Mesendoderm (in vitro differentiated cells): ENCODE results near the gene JAG2.

Source experiments
- DNase-seq: peaks from one replicate; pipeline ENCODE4 v3.0.0; 2013
- H2AK5ac ChIP-seq: 2 replicates; pipeline ENCODE4 v1.6.1; 2013; ENCODE audit warnings: low read length, inconsistent platforms
- H2BK120ac ChIP-seq: 2 replicates; pipeline ENCODE4 v1.6.1; 2013; ENCODE audit warnings: low read depth, mild to moderate bottlenecking, low read length, moderate library complexity, mixed read lengths
- H2BK15ac ChIP-seq: replicated peaks from 2 replicates; pipeline ENCODE4 v1.6.1; 2013; ENCODE audit warnings: low read depth, mild to moderate bottlenecking, moderate library complexity
- H2BK5ac ChIP-seq: 2 replicates; pipeline ENCODE4 v1.6.1; 2013; ENCODE audit warnings: low read length, inconsistent platforms
- H3K18ac ChIP-seq: 2 replicates; pipeline ENCODE4 v1.6.1; 2013; ENCODE audit warnings: mild to moderate bottlenecking, low read length, mixed read lengths
- H3K23ac ChIP-seq: one replicate; pipeline ENCODE4 v1.6.1; 2013; ENCODE audit warnings: low read length
- H3K27ac ChIP-seq: 2 replicates; pipeline ENCODE4 v1.5.1; 2013; ENCODE audit warnings: low read depth, mild to moderate bottlenecking, inconsistent platforms, low read length, moderate library complexity
- H3K27me3 ChIP-seq: 2 replicates; pipeline ENCODE4 v1.6.1; 2013; ENCODE audit warnings: low read length, control low read depth, mild to moderate bottlenecking, inconsistent platforms; ENCODE audit not compliant: insufficient read depth, poor library complexity
- H3K36me3 ChIP-seq: 2 replicates; pipeline ENCODE4 v1.6.1; 2013; ENCODE audit warnings: low read length, inconsistent platforms; ENCODE audit not compliant: control insufficient read depth, insufficient read depth
- H3K4ac ChIP-seq: one replicate; pipeline ENCODE4 v1.6.1; 2013; ENCODE audit warnings: low read depth, mild to moderate bottlenecking, low read length, moderate library complexity
- H3K4me1 ChIP-seq: 2 replicates; pipeline ENCODE4 v1.6.1; 2013; ENCODE audit warnings: low read depth, low read length, inconsistent platforms; ENCODE audit not compliant: control insufficient read depth
- H3K4me2 ChIP-seq: 2 replicates; pipeline ENCODE4 v1.6.1; 2013; ENCODE audit warnings: low read length
- H3K4me3 ChIP-seq: 2 replicates; pipeline ENCODE4 v1.5.1; 2013; ENCODE audit warnings: mild to moderate bottlenecking, low read length
- H3K56ac ChIP-seq: one replicate; pipeline ENCODE4 v1.6.1; 2013; ENCODE audit warnings: low read length
- H3K79me1 ChIP-seq: 2 replicates; pipeline ENCODE4 v1.6.1; 2013; ENCODE audit warnings: low read length, inconsistent platforms
- H3K79me2 ChIP-seq: 2 replicates; pipeline ENCODE4 v1.6.1; 2013; ENCODE audit warnings: mild to moderate bottlenecking, low read length; ENCODE audit not compliant: control insufficient read depth, insufficient read depth
- H3K9ac ChIP-seq: 2 replicates; pipeline ENCODE4 v1.6.1; 2013; ENCODE audit warnings: low read length, inconsistent platforms
- H4K5ac ChIP-seq: one replicate; pipeline ENCODE4 v1.6.1; 2013; ENCODE audit warnings: low read length
- H4K8ac ChIP-seq: one replicate; pipeline ENCODE4 v1.6.1; 2013; ENCODE audit warnings: low read depth, mild to moderate bottlenecking, control low read depth, low read length, moderate library complexity
- WGBS: extraction: QIAGEN DNeasy Blood & Tissue Kit; methylation state at CpG from one replicate; pipeline ENCODE4 v1.1.7; 2013; ENCODE audit warnings: low lambda C conversion rate, missing lambda C conversion rate; ENCODE audit not compliant: insufficient coverage; ENCODE audit errors: extremely low coverage; 5-methylcytosine and 5-hydroxymethylcytosine counted together

Gene JAG2

GRCh38 chr14:105179191-105179590 lies 10.6 kb upstream of the JAG2 start:
- H3K4ac ChIP-seq = no peak overlapping the region
- H3K23ac ChIP-seq = no peak overlapping the region
- no peak overlapping the region for H4K8ac ChIP-seq
- H3K79me2 ChIP-seq = no peaks in the 10 kb centered on the region
- no peak overlapping the region for H3K4me3 ChIP-seq
- no peak overlapping the region for H3K56ac ChIP-seq
- H3K36me3 ChIP-seq = no peaks in the 10 kb centered on the region
- no CpG with 5 or more reads among the region's 13 CpGs for WGBS
- H3K79me1 ChIP-seq = no peaks in the 10 kb centered on the region
- no peaks in the 10 kb centered on the region for H3K27me3 ChIP-seq
- H3K9ac ChIP-seq = no peak overlapping the region
- no peak overlapping the region for H2BK120ac ChIP-seq
- no peak overlapping the region for H4K5ac ChIP-seq
- H2BK5ac ChIP-seq = no peak overlapping the region
- H3K27ac ChIP-seq = no peak overlapping the region
- H3K18ac ChIP-seq = no peak overlapping the region
- H3K4me1 ChIP-seq = no peaks in the 10 kb centered on the region
- no peak for DNase-seq
- no peak overlapping the region for H2BK15ac ChIP-seq
- no peak overlapping the region for H2AK5ac ChIP-seq
- H3K4me2 ChIP-seq = no peak overlapping the region

DNA sequence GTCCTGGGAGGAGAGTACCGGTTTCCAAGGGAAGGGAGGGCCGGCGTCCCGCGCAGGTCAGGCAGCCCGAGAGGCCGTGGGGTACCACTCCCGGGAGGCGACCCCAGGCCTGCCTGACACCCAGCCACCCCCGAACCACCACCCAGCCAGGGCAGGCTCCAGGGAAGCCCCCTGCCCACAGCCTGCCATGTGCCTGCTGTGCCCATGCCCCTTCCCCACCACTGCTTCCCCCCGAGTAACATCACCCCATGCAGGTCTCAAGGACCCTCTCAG lies 10.2 kb upstream of the JAG2 start:
- no peaks in the 10 kb centered on the region for H3K36me3 ChIP-seq
- WGBS = no CpG with 5 or more reads among the region's 11 CpGs
- H3K4ac ChIP-seq = no peak overlapping the region
- no peak for DNase-seq
- no peak overlapping the region for H4K8ac ChIP-seq
- no peak overlapping the region for H3K18ac ChIP-seq
- no peak overlapping the region for H3K4me2 ChIP-seq
- H3K27me3 ChIP-seq = no peaks in the 10 kb centered on the region
- no peak overlapping the region for H3K23ac ChIP-seq
- H3K79me1 ChIP-seq = no peaks in the 10 kb centered on the region
- H2BK15ac ChIP-seq = no peak overlapping the region
- no peak overlapping the region for H3K27ac ChIP-seq
- no peak overlapping the region for H3K9ac ChIP-seq
- H3K4me3 ChIP-seq = no peak overlapping the region
- H3K56ac ChIP-seq = no peak overlapping the region
- H4K5ac ChIP-seq = no peak overlapping the region
- H3K4me1 ChIP-seq = no peaks in the 10 kb centered on the region
- no peak overlapping the region for H2AK5ac ChIP-seq
- H3K79me2 ChIP-seq = no peaks in the 10 kb centered on the region
- H2BK5ac ChIP-seq = no peak overlapping the region
- no peak overlapping the region for H2BK120ac ChIP-seq

GRCh38 chr14:105178069-105178867 lies 9.7 kb upstream of the JAG2 start:
- Histone ChIP-seq H3K79me2 (no peaks in the 10 kb centered on the region), H3K23ac (no peak overlapping the region), H4K5ac (no peak overlapping the region), H3K18ac (no peak overlapping the region), H3K4ac (no peak overlapping the region), H3K36me3 (no peaks in the 10 kb centered on the region), H3K4me3 (no peak overlapping the region), H2BK120ac (no peak overlapping the region), H3K4me1 (no peaks in the 10 kb centered on the region), H3K27me3 (no peaks in the 10 kb centered on the region), H2BK15ac (no peak overlapping the region), H3K4me2 (no peak overlapping the region), H4K8ac (no peak overlapping the region), H3K79me1 (no peaks in the 10 kb centered on the region), H3K27ac (no peak overlapping the region), H2AK5ac (no peak overlapping the region), H3K56ac (no peak overlapping the region), H3K9ac (no peak overlapping the region), H2BK5ac (no peak overlapping the region)
- no peak for DNase-seq
- WGBS = no CpG with 5 or more reads among the region's 19 CpGs

DNA sequence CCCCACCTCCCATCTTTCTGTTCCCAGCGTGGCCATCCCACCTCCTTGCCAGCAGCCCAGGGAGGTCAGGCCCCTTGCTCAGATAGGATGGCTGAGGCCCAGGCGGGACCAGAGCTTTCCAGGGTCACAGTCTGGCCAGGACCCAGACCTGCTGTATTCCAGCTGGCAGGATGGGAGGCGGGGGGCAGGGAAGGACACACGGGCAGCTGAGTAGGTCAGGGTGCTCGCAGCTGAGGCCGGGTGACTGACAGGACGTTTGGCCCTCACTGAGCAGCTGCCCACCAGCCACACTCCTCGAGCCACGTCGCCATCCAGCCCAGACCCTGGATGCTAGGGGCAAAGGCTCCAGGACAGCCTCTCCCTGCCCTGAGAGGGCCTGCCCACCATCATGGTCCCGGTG lies 8.5 kb upstream of the JAG2 start:
- no peaks in the 10 kb centered on the region for H3K36me3 ChIP-seq
- no peak overlapping the region for H2BK15ac ChIP-seq
- H3K9ac ChIP-seq = no peak overlapping the region
- no peak overlapping the region for H3K4me3 ChIP-seq
- H3K27ac ChIP-seq = no peak overlapping the region
- no CpG with 5 or more reads among the region's 11 CpGs for WGBS
- no peak overlapping the region for H3K23ac ChIP-seq
- H3K4ac ChIP-seq = no peak overlapping the region
- H3K18ac ChIP-seq = no peak overlapping the region
- no peak overlapping the region for H4K5ac ChIP-seq
- H3K79me1 ChIP-seq = no peaks in the 10 kb centered on the region
- no peaks in the 10 kb centered on the region for H3K27me3 ChIP-seq
- H3K56ac ChIP-seq = no peak overlapping the region
- no peak overlapping the region for H2BK120ac ChIP-seq
- H2BK5ac ChIP-seq = no peak overlapping the region
- no peaks in the 10 kb centered on the region for H3K4me1 ChIP-seq
- H2AK5ac ChIP-seq = no peak overlapping the region
- no peak overlapping the region for H4K8ac ChIP-seq
- DNase-seq = no peak
- H3K4me2 ChIP-seq = no peak overlapping the region
- H3K79me2 ChIP-seq = no peaks in the 10 kb centered on the region

GRCh38 chr14:105176513-105176912 lies 7.9 kb upstream of the JAG2 start:
- no CpG with 5 or more reads among the region's 15 CpGs for WGBS

More at GRCh38 chr14:105176513-105176912, 7.9 kb upstream of the JAG2 start:
- H3K27ac ChIP-seq = no peak overlapping the region
- no peak overlapping the region for H2BK120ac ChIP-seq
- no peaks in the 10 kb centered on the region for H3K36me3 ChIP-seq
- DNase-seq = no peak
- H4K8ac ChIP-seq = no peak overlapping the region
- H2AK5ac ChIP-seq = no peak overlapping the region
- no peak overlapping the region for H2BK15ac ChIP-seq
- no peak overlapping the region for H3K4me2 ChIP-seq
- no peaks in the 10 kb centered on the region for H3K4me1 ChIP-seq
- H3K23ac ChIP-seq = no peak overlapping the region
- H3K79me2 ChIP-seq = no peaks in the 10 kb centered on the region
- no peak overlapping the region for H3K9ac ChIP-seq
- no peak overlapping the region for H3K56ac ChIP-seq
- H3K18ac ChIP-seq = no peak overlapping the region
- no peak overlapping the region for H3K4ac ChIP-seq
- no peaks in the 10 kb centered on the region for H3K27me3 ChIP-seq
- H3K79me1 ChIP-seq = no peaks in the 10 kb centered on the region
- H4K5ac ChIP-seq = no peak overlapping the region
- no peak overlapping the region for H2BK5ac ChIP-seq
- H3K4me3 ChIP-seq = no peak overlapping the region
